Fibroblast of villous mesenchyme (primary cell): ENCODE measurements around the gene MGAT5. TPM values are rescaled to one million over a fixed set of nuclear protein-coding genes. Genes with fewer than 3 reads are reported as not detected.

Experiments used
- DNase-seq: peaks from one replicate; pipeline ENCODE4 v3.0.0-alpha.2; 2010; ENCODE audit warnings: low read depth
- H3K4me3 ChIP-seq: 2 replicates; pipeline ENCODE4 v1.5.1; 2011; ENCODE audit warnings: low read depth, mild to moderate bottlenecking, low read length
- total RNA-seq: library from RNA; depleted of rRNA; stranded (reverse); fragments of >200 nt; gene quantifications from 2 replicates; pipeline ENCODE4 v1.2.3, GENCODE V29; 2012
- TF ChIP-seq, protein P1 (sequence below): IDR thresholded peaks from 2 replicates; pipeline ENCODE4 v1.5.1; 2012; ENCODE audit warnings: low read depth, mild to moderate bottlenecking, low read length; ENCODE audit not compliant: insufficient read depth

MGAT5 gene
- total RNA-seq, 1 donor = 109 TPM

DNA sequence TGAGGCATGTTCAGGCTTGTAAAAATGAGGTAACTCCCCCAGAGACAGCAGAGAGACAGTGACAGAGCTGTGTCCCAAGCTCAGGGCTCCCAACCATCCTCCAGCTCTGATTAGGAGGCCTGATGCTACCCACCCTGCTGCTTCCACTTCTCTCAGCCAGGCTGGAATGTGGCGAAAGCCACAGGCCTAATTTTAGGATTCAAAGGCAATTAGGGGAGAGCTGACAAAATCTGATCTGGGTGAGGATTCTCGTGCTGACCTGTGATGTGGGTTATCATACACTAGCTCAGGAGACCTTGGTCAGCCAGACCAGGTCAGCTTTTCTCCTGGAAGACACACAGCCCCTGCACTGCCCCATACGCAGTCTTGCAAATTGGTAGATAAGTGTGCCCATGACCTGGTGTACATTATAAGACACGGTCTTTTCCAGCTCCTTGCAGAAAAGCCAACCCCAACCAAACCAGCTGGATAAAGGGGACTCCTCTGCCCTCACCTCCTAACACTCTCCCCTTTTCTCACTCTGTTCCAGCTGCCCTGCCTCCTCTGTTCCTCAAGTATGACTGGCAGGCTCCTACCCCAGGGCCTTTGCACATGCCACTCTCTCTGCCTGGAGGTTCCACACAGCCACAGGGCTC, 225.9 kb downstream of the MGAT5 start:
- H3K4me3 ChIP-seq = no peak overlapping the region
- TF ChIP-seq, protein P1, sequence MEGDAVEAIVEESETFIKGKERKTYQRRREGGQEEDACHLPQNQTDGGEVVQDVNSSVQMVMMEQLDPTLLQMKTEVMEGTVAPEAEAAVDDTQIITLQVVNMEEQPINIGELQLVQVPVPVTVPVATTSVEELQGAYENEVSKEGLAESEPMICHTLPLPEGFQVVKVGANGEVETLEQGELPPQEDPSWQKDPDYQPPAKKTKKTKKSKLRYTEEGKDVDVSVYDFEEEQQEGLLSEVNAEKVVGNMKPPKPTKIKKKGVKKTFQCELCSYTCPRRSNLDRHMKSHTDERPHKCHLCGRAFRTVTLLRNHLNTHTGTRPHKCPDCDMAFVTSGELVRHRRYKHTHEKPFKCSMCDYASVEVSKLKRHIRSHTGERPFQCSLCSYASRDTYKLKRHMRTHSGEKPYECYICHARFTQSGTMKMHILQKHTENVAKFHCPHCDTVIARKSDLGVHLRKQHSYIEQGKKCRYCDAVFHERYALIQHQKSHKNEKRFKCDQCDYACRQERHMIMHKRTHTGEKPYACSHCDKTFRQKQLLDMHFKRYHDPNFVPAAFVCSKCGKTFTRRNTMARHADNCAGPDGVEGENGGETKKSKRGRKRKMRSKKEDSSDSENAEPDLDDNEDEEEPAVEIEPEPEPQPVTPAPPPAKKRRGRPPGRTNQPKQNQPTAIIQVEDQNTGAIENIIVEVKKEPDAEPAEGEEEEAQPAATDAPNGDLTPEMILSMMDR = no peak
- no peak for DNase-seq

GRCh38 chr2:134482131-134482723, 228.4 kb downstream of the MGAT5 start:
- H3K4me3 ChIP-seq = no peak overlapping the region
- no peak for DNase-seq
- TF ChIP-seq, protein P1 = no peak

DNA sequence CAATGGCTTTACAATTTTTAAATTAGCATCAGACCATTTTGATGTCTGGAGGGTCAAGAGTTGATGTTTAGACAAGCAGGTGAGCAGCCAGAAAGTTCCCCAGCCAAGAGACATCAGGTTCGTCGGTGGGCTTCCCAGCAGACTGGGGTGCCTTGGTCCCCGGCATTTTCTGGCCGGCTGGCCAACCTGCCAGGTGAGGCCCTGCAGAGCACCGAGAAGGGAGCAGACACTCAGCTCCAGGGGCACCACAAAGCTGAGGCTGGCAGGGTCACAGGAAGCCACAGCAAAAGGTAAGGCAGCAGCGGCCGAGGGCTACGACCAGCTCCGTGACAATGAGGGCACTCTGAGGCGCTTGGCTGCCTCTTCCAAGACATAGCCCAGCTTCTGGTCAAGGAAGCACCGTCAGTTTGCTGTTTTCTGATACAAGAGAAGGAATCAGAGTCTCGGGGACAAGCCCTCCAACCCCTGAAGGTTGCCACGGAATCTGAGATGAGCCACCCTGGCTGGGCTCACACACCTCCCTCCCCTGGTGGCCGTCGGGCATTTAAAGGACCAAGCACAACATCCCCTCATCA, 229.0 kb downstream of the MGAT5 start:
- no peak for DNase-seq
- no peak overlapping the region for H3K4me3 ChIP-seq
- TF ChIP-seq, protein P1 = no peak

DNA sequence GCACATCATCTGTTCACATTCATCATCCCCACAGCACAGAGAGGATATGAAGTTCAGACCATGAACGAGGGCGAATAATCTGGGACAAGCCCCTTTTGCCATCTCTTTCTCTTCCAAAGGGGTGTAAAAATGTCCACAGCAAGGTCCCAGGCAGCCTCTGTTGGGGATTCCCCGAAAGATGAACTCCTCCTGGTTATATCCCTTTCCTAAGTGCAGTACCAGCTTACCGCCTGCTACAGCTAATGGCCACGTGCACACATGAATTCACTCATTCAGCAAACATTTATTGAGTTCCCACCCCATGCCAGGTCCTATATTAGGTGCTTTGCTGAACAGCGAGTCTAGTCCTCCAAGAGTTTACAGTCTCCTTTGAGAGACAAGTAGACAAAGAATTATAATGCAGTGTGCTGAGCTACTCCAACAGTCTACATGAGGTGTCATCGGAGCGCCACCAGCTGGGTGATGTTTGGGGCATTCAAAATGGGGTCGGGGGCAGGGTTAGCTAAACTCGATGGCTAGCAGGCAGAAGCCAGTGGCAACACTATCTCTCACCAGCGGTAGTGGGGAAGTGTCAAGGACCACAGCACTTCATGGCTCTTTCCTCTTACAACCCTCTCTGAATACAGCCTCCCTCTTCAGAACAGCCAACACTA, 236.0 kb downstream of the MGAT5 start:
- H3K4me3 ChIP-seq = no peak overlapping the region
- DNase-seq = no peak
- TF ChIP-seq, protein P1 = no peak

- no peak for DNase-seq
- TF ChIP-seq, protein P1 = no peak
- H3K4me3 ChIP-seq = no peak overlapping the region
Measured at GRCh38 chr2:134490559-134490958, 236.7 kb downstream of the MGAT5 start.

DNA sequence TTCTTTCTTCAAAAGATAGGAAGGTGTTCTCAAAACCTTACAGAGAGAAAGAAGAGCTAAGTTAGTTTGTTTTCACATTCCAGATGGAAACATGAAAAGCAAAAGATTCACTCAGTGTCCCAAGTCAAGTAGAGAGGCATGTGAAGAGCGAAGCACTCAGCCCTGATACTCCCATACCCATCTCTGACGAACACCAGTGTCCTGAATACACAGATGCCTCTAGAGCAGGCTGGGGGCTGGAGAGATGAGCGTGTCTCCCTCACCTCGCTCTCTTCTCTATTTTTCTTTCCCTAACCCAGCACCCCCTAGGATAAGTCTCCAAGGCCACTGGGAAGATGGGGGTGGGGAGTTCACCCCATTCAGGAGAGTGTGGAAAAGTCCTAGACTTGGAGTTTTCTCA, 237.2 kb downstream of the MGAT5 start:
- DNase-seq = no peak
- TF ChIP-seq, protein P1 = no peak
- H3K4me3 ChIP-seq = no peak overlapping the region
